Cardiac muscle cell (in vitro differentiated cells and primary cell): ENCODE data around the gene COL5A1. TPM values are rescaled to one million over a fixed set of nuclear protein-coding genes. Genes with fewer than 3 reads are reported as not detected.

Source experiments
- DNase-seq, 2 donors: peaks; one replicate each; pipeline versions ENCODE4 v3.0.0 to v3.0.0-alpha.2; 2010 to 2017; ENCODE audit warnings: low read depth in 1 of 2, low spot score in 1 of 2
- H3K27ac ChIP-seq: fragments of 200-600 bp; sonication (generic); 2 replicates; pipeline ENCODE4 v1.5.1; 2016
- H3K27me3 ChIP-seq: fragments of 200-600 bp; sonication (generic); 2 replicates; pipeline ENCODE4 v1.6.0; 2016; ENCODE audit warnings: control low read depth
- H3K36me3 ChIP-seq: fragments of 200-600 bp; sonication (generic); 2 replicates; pipeline ENCODE4 v1.5.1; 2016; ENCODE audit warnings: control low read depth
- H3K4me1 ChIP-seq: fragments of 200-600 bp; sonication (generic); 2 replicates; pipeline ENCODE4 v1.8.1; 2017; ENCODE audit warnings: low read depth, mild to moderate bottlenecking, mixed run types
- H3K4me3 ChIP-seq: fragments of 200-600 bp; sonication (generic); 2 replicates; pipeline ENCODE4 v1.5.1; 2016; ENCODE audit warnings: mild to moderate bottlenecking
- H3K9me3 ChIP-seq: fragments of 200-600 bp; sonication (generic); 2 replicates; pipeline ENCODE4 v1.5.1; 2017; ENCODE audit warnings: low read depth, mild to moderate bottlenecking, control low read depth
- CTCF ChIP-seq: IDR thresholded peaks from 2 replicates; pipeline ENCODE4 v1.5.1; 2012; ENCODE audit warnings: low read depth, mild to moderate bottlenecking, low read length
- polyA plus RNA-seq: library from polyadenylated mRNA; unstranded; fragments of >200 nt; fragmentation: Nextera tagmentation; extraction: Ambion mirVana; gene quantifications from 2 replicates; pipeline ENCODE4 v1.2.1, GENCODE V29; 2016
- total RNA-seq: library from RNA; depleted of rRNA; stranded (reverse); fragments of >200 nt; gene quantifications from 2 replicates; pipeline ENCODE4 v1.2.3, GENCODE V29; 2016

COL5A1 gene
- total and polyA plus RNA-seq, 2 experiments from 2014 or later: 34.5 to 129 TPM

GRCh38 chr9:134600836-134601638 is 40.6 kb upstream of the COL5A1 start:
- no peak overlapping the region for H3K27ac ChIP-seq
- H3K4me3 ChIP-seq: no peak overlapping the region
- H3K9me3 ChIP-seq: no peaks in the 10 kb centered on the region
- H3K4me1 ChIP-seq: peaks cover 9% of the 10 kb centered on the region
- no peak for TF ChIP-seq CTCF
- no peaks in the 10 kb centered on the region for H3K27me3 ChIP-seq
- H3K36me3 ChIP-seq: no peaks in the 10 kb centered on the region
- no peak for DNase-seq

- no peak for TF ChIP-seq CTCF
- DNase-seq: peak in 1 of 2 donors; percentile 39
- Histone ChIP-seq H3K36me3 (no peaks in the 10 kb centered on the region), H3K4me1 (peaks cover 9% of the 10 kb centered on the region), H3K27ac (no peak overlapping the region), H3K4me3 (no peak overlapping the region), H3K9me3 (no peaks in the 10 kb centered on the region), H3K27me3 (no peaks in the 10 kb centered on the region)
Measured at GRCh38 chr9:134601764-134602163, 39.8 kb upstream of the COL5A1 start.

- DNase-seq: peak; percentile 72 to 99
- no peaks in the 10 kb centered on the region for H3K27me3 ChIP-seq
- no peak for TF ChIP-seq CTCF
- no peaks in the 10 kb centered on the region for H3K36me3 ChIP-seq
- peak overlapping the region; percentile 47 for H3K27ac ChIP-seq
- H3K4me3 ChIP-seq: no peak overlapping the region
- H3K9me3 ChIP-seq: no peaks in the 10 kb centered on the region
- H3K4me1 ChIP-seq: peaks cover 9% of the 10 kb centered on the region
Measured at GRCh38 chr9:134602547-134603362, 38.8 kb upstream of the COL5A1 start.

- Histone ChIP-seq H3K36me3 (no peaks in the 10 kb centered on the region), H3K27ac (no peak overlapping the region), H3K4me3 (no peak overlapping the region), H3K27me3 (no peaks in the 10 kb centered on the region), H3K9me3 (no peaks in the 10 kb centered on the region), H3K4me1 (peaks cover 9% of the 10 kb centered on the region)
- no peak for TF ChIP-seq CTCF
- DNase-seq: no peak
Measured at GRCh38 chr9:134604834-134605233, 36.8 kb upstream of the COL5A1 start.

- Histone ChIP-seq H3K9me3 (no peaks in the 10 kb centered on the region), H3K27ac (no peak overlapping the region), H3K27me3 (no peaks in the 10 kb centered on the region), H3K36me3 (no peaks in the 10 kb centered on the region), H3K4me1 (peaks cover 9% of the 10 kb centered on the region), H3K4me3 (no peak overlapping the region)
- DNase-seq: no peak
- no peak for TF ChIP-seq CTCF
Measured at GRCh38 chr9:134605351-134605965, 36.1 kb upstream of the COL5A1 start.
